Fibroblast of mammary gland (primary cell): ENCODE results near the gene SLK.

Experiments
- DNase-seq: peaks from one replicate; pipeline ENCODE4 v3.0.0-alpha.2; 2010; ENCODE audit warnings: low read depth
- H3K4me3 ChIP-seq: 2 replicates; pipeline ENCODE4 v1.5.1; 2011; ENCODE audit warnings: low read depth, mild to moderate bottlenecking, low read length, moderate library complexity; ENCODE audit not compliant: control insufficient read depth
- CTCF ChIP-seq: conservative IDR thresholded peaks from 2 replicates; pipeline ENCODE4 v1.5.1; 2011; ENCODE audit warnings: low read depth, low read length, inconsistent platforms; ENCODE audit not compliant: control insufficient read depth, insufficient read depth

SLK gene

GRCh38 chr10:104056619-104057273 lies 89.8 kb downstream of the SLK start:
- DNase-seq = no peak
- no peak for TF ChIP-seq CTCF

GRCh38 chr10:104057717-104058116 lies 90.8 kb downstream of the SLK start:
- DNase-seq = no peak
- TF ChIP-seq CTCF = no peak
- no peak overlapping the region for H3K4me3 ChIP-seq

More at GRCh38 chr10:104056619-104057273, 89.8 kb downstream of the SLK start:
- no peak overlapping the region for H3K4me3 ChIP-seq

- no peak for TF ChIP-seq CTCF
- no peak for DNase-seq
- H3K4me3 ChIP-seq = no peak overlapping the region
These were observed 92.4 kb downstream of the SLK start for GRCh38 chr10:104059364-104059763.

- H3K4me3 ChIP-seq = no peak overlapping the region
- TF ChIP-seq CTCF = no peak
- no peak for DNase-seq
These were observed 94.3 kb downstream of the SLK start for GRCh38 chr10:104061196-104061595.

GRCh38 chr10:104065748-104066147 lies 98.8 kb downstream of the SLK start:
- no peak for TF ChIP-seq CTCF
- no peak overlapping the region for H3K4me3 ChIP-seq
- no peak for DNase-seq

GRCh38 chr10:104066945-104067344 lies 100.0 kb downstream of the SLK start:
- DNase-seq = no peak
- no peak for TF ChIP-seq CTCF
- no peak overlapping the region for H3K4me3 ChIP-seq

- DNase-seq = no peak
- H3K4me3 ChIP-seq = no peak overlapping the region
- no peak for TF ChIP-seq CTCF
These were observed 100.6 kb downstream of the SLK start for GRCh38 chr10:104067525-104067924.
